CD8-positive, alpha-beta memory T cell (primary cell): Measurements from ENCODE around the gene IBA57. TPM values are rescaled to one million over a fixed set of nuclear protein-coding genes. Genes with fewer than 3 reads are reported as not detected.
A peak's percentile ranks its signal among the peaks of the same experiment; 100 is the strongest.

Source experiments
- CTCF ChIA-PET: fragments of 350-600 bp; sonication (Branson Sonifier 250); formaldehyde crosslinking; loops from one replicate; lab custom pipeline; 2021; ENCODE audit warnings: antibody characterized with exemption; lab: Charles Lee
- POLR2A ChIA-PET: fragments of 350-600 bp; sonication (Branson Sonifier 250); formaldehyde crosslinking; loops from one replicate; lab custom pipeline; 2021; ENCODE audit warnings: antibody characterized with exemption; lab: Charles Lee
- DNase-seq, 5 donors: peaks; one replicate each; pipeline versions ENCODE4 v3.0.0 to v3.0.0-alpha.2; 2020 to 2022; ENCODE audit warnings: mixed read lengths in 1 of 5
- H3K27ac ChIP-seq: one replicate; pipeline ENCODE4 v1.7.0; 2013; ENCODE audit warnings: low read depth, mild to moderate bottlenecking, low read length, moderate library complexity
- H3K27me3 ChIP-seq: 2 replicates; pipeline ENCODE4 v1.7.0; 2013; ENCODE audit warnings: low read length, mild to moderate bottlenecking; ENCODE audit not compliant: insufficient read depth, poor library complexity, severe bottlenecking
- H3K36me3 ChIP-seq: 2 replicates; pipeline ENCODE4 v1.7.0; 2013; ENCODE audit warnings: mild to moderate bottlenecking, low read length, moderate library complexity; ENCODE audit not compliant: insufficient read depth
- H3K4me1 ChIP-seq: 2 replicates; pipeline ENCODE4 v1.7.0; 2013; ENCODE audit warnings: mild to moderate bottlenecking, low read length, moderate library complexity; ENCODE audit not compliant: insufficient read depth
- H3K4me3 ChIP-seq: 2 replicates; pipeline ENCODE4 v1.7.0; 2013; ENCODE audit warnings: mild to moderate bottlenecking, low read length
- H3K9me3 ChIP-seq: 2 replicates; pipeline ENCODE4 v1.7.0; 2013; ENCODE audit warnings: mild to moderate bottlenecking, low read length
- H3K27ac Mint-ChIP-seq, 8 donors: one replicate each; pipeline ENCODE4 v1.8.0; 2020 to 2021; ENCODE audit warnings: mixed read lengths in 8 of 8, mild to moderate bottlenecking in 6 of 8, inconsistent platforms in 3 of 8, moderate library complexity in 3 of 8
- H3K27me3 Mint-ChIP-seq, 2 donors: one replicate each; pipeline ENCODE4 v1.8.0; 2020 to 2021; ENCODE audit warnings: mixed read lengths in 2 of 2, mild to moderate bottlenecking in 1 of 2, moderate library complexity in 1 of 2
- H3K36me3 Mint-ChIP-seq, 3 donors: one replicate each; pipeline ENCODE4 v1.8.0; 2020 to 2021; ENCODE audit warnings: mixed read lengths in 3 of 3, inconsistent platforms in 1 of 3, mild to moderate bottlenecking in 1 of 3
- H3K4me1 Mint-ChIP-seq, 3 donors: one replicate each; pipeline ENCODE4 v1.8.0; 2020 to 2021; ENCODE audit warnings: mixed read lengths in 3 of 3, inconsistent platforms in 1 of 3, mild to moderate bottlenecking in 1 of 3
- H3K4me3 Mint-ChIP-seq, 7 donors: one replicate each; pipeline ENCODE4 v1.8.0; 2020 to 2021; ENCODE audit warnings: mixed read lengths in 7 of 7, mild to moderate bottlenecking in 6 of 7, moderate library complexity in 4 of 7, inconsistent platforms in 2 of 7
- H3K9me3 Mint-ChIP-seq, 5 donors: one replicate each; pipeline ENCODE4 v1.8.0; 2020 to 2022; ENCODE audit warnings: mixed read lengths in 5 of 5, mild to moderate bottlenecking in 3 of 5, moderate library complexity in 2 of 5, inconsistent platforms in 1 of 5
- polyA plus RNA-seq: library from polyadenylated mRNA; unstranded; fragments of 300-500 nt; fragmentation: Illumina TruSeq; gene quantifications from one replicate; pipeline ENCODE4 v1.2.3, GENCODE V29; 2021
- total RNA-seq, 2 experiments: library from RNA; stranded (reverse); gene quantifications; one replicate each; pipeline ENCODE4 v1.2.3, GENCODE V29; 2021

The IBA57 gene
- total RNA-seq (10 to 100 TPM; 12.6 to 13.6 TPM), polyA plus RNA-seq (5.4 TPM)

DNA sequence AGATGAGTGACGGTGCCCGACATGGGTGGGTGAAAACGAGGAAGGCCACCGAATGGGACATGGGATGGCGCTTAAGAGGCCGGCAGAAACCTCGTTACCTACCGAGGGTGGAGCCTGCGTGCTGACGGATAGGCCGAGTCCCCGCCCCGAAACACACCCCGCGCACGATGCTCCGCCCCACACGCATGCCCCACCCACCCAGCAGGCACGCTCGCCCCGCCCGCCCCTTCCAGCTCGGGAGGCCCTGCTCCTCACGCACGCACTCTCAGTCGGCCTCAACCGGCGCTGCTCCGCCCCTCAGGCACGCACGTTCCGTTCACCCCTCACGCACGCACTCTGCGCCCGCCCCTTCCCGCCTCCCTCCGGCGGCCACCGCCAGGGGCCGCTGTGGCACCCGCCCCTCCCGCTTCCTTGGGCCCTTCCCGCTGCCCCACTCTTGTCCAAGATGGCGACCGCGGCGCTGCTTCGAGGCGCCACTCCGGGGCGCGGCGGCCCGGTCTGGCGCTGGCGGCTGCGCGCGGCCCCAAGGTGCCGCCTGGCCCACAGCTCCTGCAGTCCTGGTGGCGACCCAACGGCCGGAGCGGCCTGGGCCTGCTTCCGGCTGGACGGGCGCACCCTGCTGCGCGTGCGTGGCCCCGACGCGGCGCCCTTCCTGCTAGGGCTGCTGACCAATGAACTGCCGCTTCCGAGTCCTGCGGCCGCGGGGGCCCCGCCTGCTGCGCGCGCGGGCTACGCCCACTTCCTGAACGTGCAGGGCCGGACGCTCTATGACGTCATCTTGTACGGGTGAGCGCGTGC, at the start of gene IBA57:
Gene IBA57 (plus strand): TSS at position 433 of the 798 bp plus-strand sequence. CDS start 13 bp downstream, at position 446.
- peak; percentile 99 to 100 (median 100) for DNase-seq
- Mint-ChIP-seq H3K27ac (peak within 1 kb of the TSS; percentile 94 to 99 (median 97)), H3K4me1 (peaks cover 27 to 65% (median 51%) of the 10 kb centered on the region in 3 donors), H3K9me3 (no peaks in the 10 kb centered on the region), H3K27me3 (no peaks in the 10 kb centered on the region), H3K4me3 (peak within 1 kb of the TSS; percentile 84 to 95 (median 90)), H3K36me3 (peaks cover 0 to 25% (median 2%) of the 10 kb centered on the region in 3 donors)
- H3K27me3 ChIP-seq: no peaks in the 10 kb centered on the region
- H3K9me3 ChIP-seq: no peaks in the 10 kb centered on the region
- H3K4me3 ChIP-seq: peak within 1 kb of the TSS; percentile 89
- POLR2A ChIA-PET: interaction anchor here (0.5 to 4.8 kb wide), 12 partner anchors 21 to 1466 kb away, joined by 3 to 69 read pairs (median 4); partner anchors contain the start of genes GUK1, MRPL55 and TRIM11
- peaks cover 35% of the 10 kb centered on the region for H3K4me1 ChIP-seq
- CTCF ChIA-PET: interaction anchor here (0.7 to 8.2 kb wide), 21 partner anchors 8 to 601 kb away, joined by 3 to 59 read pairs (median 5); partner anchors contain the start of genes ARF1, GUK1 and MRPL55
- H3K36me3 ChIP-seq: no peaks in the 10 kb centered on the region
- peak within 1 kb of the TSS; percentile 97 for H3K27ac ChIP-seq

DNA sequence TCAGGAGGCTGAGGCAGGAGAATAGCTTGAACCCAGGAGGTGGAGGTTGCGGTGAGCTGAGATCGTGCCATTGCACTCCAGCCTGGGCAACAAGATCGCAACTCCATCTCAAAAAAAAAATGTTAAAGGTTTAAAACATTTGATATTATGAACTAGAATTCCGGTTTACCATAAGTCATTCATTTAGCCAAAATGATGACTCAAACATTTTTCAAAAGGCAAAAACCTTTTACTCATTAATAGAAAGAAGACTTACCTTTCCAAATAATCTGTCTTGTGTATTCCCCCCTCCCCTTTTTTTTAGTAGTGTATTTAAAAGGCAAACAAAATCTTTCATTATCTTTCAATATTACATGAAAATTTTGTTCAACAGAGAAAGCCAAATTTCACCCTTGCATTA, 48.3 kb upstream of the IBA57 start:
- Histone ChIP-seq H3K4me1 (no peaks in the 10 kb centered on the region), H3K27ac (no peak overlapping the region), H3K9me3 (no peaks in the 10 kb centered on the region), H3K4me3 (no peak overlapping the region), H3K36me3 (no peaks in the 10 kb centered on the region), H3K27me3 (no peaks in the 10 kb centered on the region)
- Mint-ChIP-seq H3K27me3 (peaks cover 0 to 1% of the 10 kb centered on the region in 2 donors), H3K9me3 (no peaks in the 10 kb centered on the region), H3K27ac (peak overlapping the region in 1 of 8 donors; percentile 65), H3K36me3 (no peaks in the 10 kb centered on the region), H3K4me3 (no peak overlapping the region), H3K4me1 (no peaks in the 10 kb centered on the region)
- CTCF ChIA-PET: no interaction called here
- POLR2A ChIA-PET: no interaction called here
- DNase-seq: no peak

DNA sequence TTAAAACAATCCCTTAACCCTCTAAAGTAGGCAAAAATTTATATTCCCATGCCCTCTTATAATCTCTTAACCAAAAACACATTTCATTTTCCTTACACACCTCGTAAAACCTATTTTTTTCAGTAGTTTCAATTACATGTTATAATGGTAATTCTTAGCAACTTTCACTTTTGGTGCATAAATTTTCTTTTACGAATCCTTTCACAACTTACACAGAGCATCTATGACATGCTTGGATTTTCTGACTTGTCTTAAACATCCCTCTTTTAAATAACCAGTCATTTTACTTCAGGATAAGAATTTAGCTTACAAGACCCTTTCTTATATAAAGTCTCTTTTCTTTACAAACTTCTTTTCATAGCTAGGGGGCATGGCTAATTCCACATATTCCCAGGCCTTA, 47.6 kb upstream of the IBA57 start:
- no peaks in the 10 kb centered on the region for H3K36me3 ChIP-seq
- DNase-seq: no peak
- no peaks in the 10 kb centered on the region for H3K9me3 ChIP-seq
- POLR2A ChIA-PET: no interaction called here
- H3K27me3 Mint-ChIP-seq: peaks cover 0 to 1% of the 10 kb centered on the region in 2 donors
- no peaks in the 10 kb centered on the region for H3K9me3 Mint-ChIP-seq
- no peaks in the 10 kb centered on the region for H3K4me1 Mint-ChIP-seq
- no peak overlapping the region for H3K4me3 Mint-ChIP-seq
- H3K4me3 ChIP-seq: no peak overlapping the region
- H3K27ac ChIP-seq: no peak overlapping the region
- no peaks in the 10 kb centered on the region for H3K4me1 ChIP-seq
- CTCF ChIA-PET: interaction anchor here (1.2 kb wide), 1 partner anchor 12 kb away, joined by 4 read pairs; no protein-coding TSS in a partner anchor
- H3K36me3 Mint-ChIP-seq: no peaks in the 10 kb centered on the region
- H3K27ac Mint-ChIP-seq: no peak overlapping the region
- H3K27me3 ChIP-seq: no peaks in the 10 kb centered on the region

DNA sequence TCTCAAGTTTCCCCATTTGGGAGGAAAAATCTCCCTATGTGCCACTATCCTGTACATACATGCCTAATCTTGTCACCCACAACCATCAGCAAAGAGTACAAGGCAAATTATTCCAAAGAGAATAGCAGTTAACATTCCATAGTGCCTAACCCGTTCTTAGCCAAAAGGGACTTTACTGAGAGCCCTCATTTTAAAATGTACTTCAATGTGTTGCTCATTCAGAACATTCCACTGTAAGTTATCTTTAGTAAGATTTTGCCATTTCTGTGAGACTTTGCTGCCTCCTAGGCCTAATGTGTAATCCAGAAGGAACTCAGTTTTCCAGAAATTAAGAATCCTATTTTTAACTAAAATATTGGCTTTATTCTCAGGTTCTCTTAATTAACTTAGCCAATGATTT, 45.3 kb upstream of the IBA57 start:
- Histone ChIP-seq H3K36me3 (no peaks in the 10 kb centered on the region), H3K4me3 (no peak overlapping the region), H3K27ac (no peak overlapping the region), H3K9me3 (no peaks in the 10 kb centered on the region), H3K27me3 (no peaks in the 10 kb centered on the region), H3K4me1 (no peaks in the 10 kb centered on the region)
- no peak for DNase-seq
- no peaks in the 10 kb centered on the region for H3K4me1 Mint-ChIP-seq
- no peak overlapping the region for H3K4me3 Mint-ChIP-seq
- no peak overlapping the region for H3K27ac Mint-ChIP-seq
- H3K27me3 Mint-ChIP-seq: peaks cover 0 to 1% of the 10 kb centered on the region in 2 donors
- ChIA-PET CTCF (interaction anchor here (3.7 kb wide), 1 partner anchor 10 kb away, joined by 13 read pairs; no protein-coding TSS in a partner anchor), POLR2A (no interaction called here)
- no peaks in the 10 kb centered on the region for H3K36me3 Mint-ChIP-seq
- H3K9me3 Mint-ChIP-seq: no peaks in the 10 kb centered on the region

DNA sequence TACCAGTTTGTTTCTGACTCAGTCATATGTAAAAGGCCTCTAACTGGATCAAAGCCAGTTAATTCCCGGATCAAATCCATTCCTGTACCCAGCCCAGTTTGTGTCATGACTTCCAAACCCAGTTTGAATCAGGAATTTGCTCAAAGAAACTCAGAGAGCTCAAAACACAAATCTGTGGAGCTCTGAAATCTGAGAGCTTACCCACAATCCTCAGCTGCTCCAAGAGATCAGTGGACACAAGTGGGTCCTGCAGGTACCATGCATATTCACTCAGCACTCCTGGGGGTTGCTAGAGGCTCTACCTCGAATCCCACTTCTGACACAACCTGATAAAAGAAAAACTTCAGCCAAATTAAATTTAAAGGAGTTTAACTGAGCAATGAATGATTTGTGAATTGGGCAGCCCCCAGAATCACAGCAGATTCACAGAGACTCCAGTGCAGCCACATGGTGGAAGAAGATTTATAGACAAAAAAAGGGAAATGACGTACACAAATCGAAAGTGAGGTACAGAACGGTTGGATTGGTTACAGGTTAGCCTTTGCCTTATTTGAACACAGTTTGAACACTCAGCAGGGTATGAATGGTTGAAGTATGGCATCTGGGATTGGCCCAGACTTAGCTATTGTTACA, 44.6 kb upstream of the IBA57 start:
- H3K36me3 Mint-ChIP-seq: no peaks in the 10 kb centered on the region

DNA sequence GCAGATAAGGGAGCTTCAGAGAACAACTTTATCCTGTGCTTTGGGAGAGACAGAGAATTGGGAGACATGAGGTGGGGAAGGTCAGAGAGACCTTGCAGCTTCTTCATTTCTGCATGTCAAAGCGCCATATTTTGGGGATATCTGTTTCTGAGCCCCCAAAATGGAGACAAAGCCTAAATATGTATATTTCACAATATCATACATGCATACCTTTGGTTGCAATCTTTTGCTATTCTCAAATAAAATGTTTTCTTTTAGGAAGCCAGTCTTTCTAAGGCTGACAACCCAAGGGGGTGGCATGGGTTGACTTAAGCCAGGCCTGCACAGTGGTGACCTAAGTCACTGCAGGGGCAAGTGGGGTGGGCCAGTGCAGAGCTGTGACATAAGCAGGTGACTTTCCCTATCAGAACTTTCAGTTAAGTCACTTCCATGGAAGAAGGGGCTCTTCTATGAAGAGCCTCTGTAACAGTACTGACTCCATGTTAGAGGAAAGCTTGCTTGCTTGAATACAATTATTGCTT, 42.6 kb upstream of the IBA57 start:
- Histone ChIP-seq H3K27ac (no peak overlapping the region), H3K27me3 (no peaks in the 10 kb centered on the region), H3K4me3 (no peak overlapping the region), H3K9me3 (no peaks in the 10 kb centered on the region), H3K36me3 (no peaks in the 10 kb centered on the region), H3K4me1 (no peaks in the 10 kb centered on the region)
- H3K4me3 Mint-ChIP-seq: no peak overlapping the region
- DNase-seq: no peak
- ChIA-PET CTCF (interaction anchor here (1.2 to 3.7 kb wide), 2 partner anchors 8 to 392 kb away, joined by 4 to 13 read pairs; no protein-coding TSS in a partner anchor), POLR2A (no interaction called here)
- peak overlapping the region in 1 of 8 donors; percentile 7 for H3K27ac Mint-ChIP-seq
- H3K4me1 Mint-ChIP-seq: no peaks in the 10 kb centered on the region
- no peaks in the 10 kb centered on the region for H3K36me3 Mint-ChIP-seq
- no peaks in the 10 kb centered on the region for H3K9me3 Mint-ChIP-seq
- peaks cover 0 to under 1% of the 10 kb centered on the region in 2 donors for H3K27me3 Mint-ChIP-seq

More for the DNA sequence above, 44.6 kb upstream of the IBA57 start:
- no peaks in the 10 kb centered on the region for H3K9me3 ChIP-seq
- ChIA-PET POLR2A (no interaction called here), CTCF (interaction anchor here (3.7 kb wide), 1 partner anchor 10 kb away, joined by 13 read pairs; no protein-coding TSS in a partner anchor)
- no peaks in the 10 kb centered on the region for H3K4me1 ChIP-seq
- H3K4me3 Mint-ChIP-seq: no peak overlapping the region
- H3K4me3 ChIP-seq: no peak overlapping the region
- H3K27ac Mint-ChIP-seq: no peak overlapping the region
- H3K4me1 Mint-ChIP-seq: no peaks in the 10 kb centered on the region
- no peak overlapping the region for H3K27ac ChIP-seq
- H3K27me3 ChIP-seq: no peaks in the 10 kb centered on the region
- no peak for DNase-seq
- no peaks in the 10 kb centered on the region for H3K36me3 ChIP-seq
- no peaks in the 10 kb centered on the region for H3K9me3 Mint-ChIP-seq
- H3K27me3 Mint-ChIP-seq: peaks cover 0 to 1% of the 10 kb centered on the region in 2 donors

DNA sequence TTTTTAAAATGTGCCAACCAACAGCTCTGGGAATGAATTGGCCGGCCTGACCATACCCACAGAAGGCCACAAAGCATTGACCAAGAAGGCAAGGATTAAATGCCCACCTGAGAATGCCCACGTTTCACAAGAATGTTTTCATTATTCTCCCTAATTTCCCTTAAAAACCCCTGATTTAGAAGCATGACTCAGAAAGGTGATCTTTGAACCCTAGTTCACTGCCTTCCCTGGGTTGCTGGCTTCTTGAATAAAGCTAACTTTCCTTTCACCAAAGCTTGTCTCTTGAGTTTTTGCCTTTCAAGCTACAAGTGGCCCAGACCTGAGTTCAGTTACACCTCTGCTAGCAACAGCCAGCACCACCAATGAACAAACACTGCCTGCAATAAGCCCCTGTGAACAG, 42.1 kb upstream of the IBA57 start:
- H3K4me3 ChIP-seq: no peak overlapping the region
- Mint-ChIP-seq H3K27ac (no peak overlapping the region), H3K4me1 (no peaks in the 10 kb centered on the region), H3K4me3 (no peak overlapping the region), H3K9me3 (no peaks in the 10 kb centered on the region), H3K36me3 (no peaks in the 10 kb centered on the region), H3K27me3 (peaks cover 0 to 6% of the 10 kb centered on the region in 2 donors)
- no peaks in the 10 kb centered on the region for H3K9me3 ChIP-seq
- H3K27me3 ChIP-seq: no peaks in the 10 kb centered on the region
- CTCF ChIA-PET: no interaction called here
- no peaks in the 10 kb centered on the region for H3K36me3 ChIP-seq
- no peaks in the 10 kb centered on the region for H3K4me1 ChIP-seq
- H3K27ac ChIP-seq: no peak overlapping the region
- no peak for DNase-seq
- POLR2A ChIA-PET: no interaction called here
